NCI-H2227 (cell line): ENCODE results near the gene CCDC3.
"Not testable (repeated sequence)": the region's sequence is repeated elsewhere in the genome, so short reads cannot be mapped to it uniquely, and the experiment has no call there.

Source experiments
- DNase-seq: peaks from one replicate; lab custom pipeline; 2025; ENCODE audit not compliant: unreplicated experiment; lab: John Stamatoyannopoulos, UW

Gene CCDC3

DNA sequence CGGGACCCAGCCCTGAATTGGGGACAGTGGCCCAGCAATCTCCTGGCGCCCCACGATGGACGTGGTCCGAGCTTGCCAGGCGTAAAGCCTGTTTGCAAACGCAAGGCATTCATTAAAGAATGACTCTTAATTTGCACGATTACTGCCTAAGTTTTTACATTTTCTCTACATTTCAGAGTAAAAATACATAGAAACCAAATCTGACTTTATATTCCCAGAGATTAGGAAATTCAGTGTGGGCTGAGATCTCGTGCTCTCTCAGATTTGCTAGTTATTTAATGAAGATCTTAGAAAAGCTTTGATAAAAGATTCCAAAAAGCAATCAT lies 337 bp upstream of the CCDC3 start:
- no peak for DNase-seq

- no peak for DNase-seq
Measured at GRCh38 chr10:13000431-13000830, 1.1 kb downstream of the CCDC3 start.

DNA sequence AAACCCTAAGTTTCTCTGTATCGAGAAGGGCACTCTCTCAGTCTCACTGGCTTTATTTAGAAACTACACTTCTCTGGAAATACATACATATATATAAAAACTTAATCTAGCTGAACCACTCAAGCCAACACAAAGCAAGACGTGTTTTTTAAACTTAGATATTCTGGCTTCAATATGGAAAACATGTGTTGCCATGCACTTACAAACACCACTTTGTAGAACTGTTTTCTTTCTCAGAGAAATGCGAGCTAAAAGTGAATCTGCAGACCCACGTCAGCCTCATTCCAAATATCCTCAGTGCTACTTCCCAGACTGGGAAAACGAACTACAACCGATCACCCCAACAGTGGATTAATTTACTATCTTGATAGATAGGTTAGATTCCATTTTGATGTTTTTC lies 1.7 kb downstream of the CCDC3 start:
- no peak for DNase-seq

GRCh38 chr10:12995425-12995861 lies 6.1 kb downstream of the CCDC3 start:
- no peak for DNase-seq

DNA sequence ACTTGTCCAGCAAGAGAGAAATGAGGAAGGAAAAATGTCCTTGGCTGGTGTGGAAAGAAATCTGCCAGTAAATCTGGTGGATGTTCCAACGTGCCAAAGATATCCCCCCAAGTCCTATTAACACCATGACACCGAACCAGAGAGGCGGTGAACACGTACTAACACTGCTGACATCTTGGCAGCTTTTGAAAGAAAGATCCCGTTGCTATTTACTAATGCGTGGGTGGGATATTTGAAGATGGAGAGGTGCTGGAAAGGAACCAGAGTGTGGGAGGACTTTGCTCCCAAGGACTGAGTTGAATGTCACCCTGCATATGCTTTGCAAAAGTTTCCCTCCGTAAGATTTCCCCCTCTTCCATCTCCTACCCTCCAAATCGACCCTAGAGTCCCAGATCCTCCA lies 7.9 kb downstream of the CCDC3 start:
- DNase-seq, result no peak

- DNase-seq, result no peak
Measured at GRCh38 chr10:12985347-12985746, 16.2 kb downstream of the CCDC3 start.

DNA sequence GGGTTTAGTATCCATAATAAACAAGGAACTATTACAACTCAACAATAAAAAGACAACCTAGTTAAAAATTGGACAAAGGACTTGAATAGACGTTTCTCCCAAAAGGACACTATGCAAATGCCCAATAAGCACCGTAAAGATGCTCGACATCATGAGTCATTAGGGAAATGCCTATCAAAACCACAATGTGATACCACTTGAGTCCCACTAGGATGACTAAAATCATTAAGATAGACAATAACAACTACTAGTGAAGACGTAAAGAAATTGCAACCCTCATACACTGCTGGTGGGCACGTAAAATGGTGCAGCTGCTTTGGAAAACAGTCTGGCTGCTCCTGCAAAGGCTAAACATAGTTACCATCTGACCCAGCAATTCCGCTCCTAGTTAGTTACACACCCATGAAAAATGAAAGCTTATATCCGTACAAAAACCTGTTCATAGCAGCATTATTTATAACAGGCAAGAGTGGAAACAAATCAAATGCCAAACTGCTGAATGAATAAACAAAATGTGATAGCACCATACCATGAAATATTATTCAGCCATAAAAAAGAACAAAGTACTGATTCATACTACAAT lies 17.3 kb downstream of the CCDC3 start:
- DNase-seq, result no peak

GRCh38 chr10:12983568-12983967 lies 17.9 kb downstream of the CCDC3 start:
- not testable (repeated sequence) for DNase-seq

DNA sequence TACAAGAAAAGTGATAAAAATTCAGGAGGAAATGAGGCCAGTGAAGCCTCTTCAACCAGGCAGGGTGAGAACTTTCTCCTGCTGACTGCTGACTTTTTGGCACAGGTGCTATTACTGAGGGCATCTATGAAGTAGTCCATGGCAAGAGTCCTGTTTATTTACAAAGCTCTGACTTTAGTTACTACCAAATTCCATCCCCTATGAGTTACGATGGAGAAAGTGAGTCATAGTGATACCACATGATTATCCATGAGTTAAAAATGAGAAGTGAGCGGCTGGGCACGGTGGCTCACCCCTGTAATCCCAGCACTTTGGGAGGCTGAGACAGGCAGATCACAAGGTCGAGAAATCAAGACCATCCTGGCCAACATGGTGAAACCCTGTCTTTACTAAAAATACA lies 19.9 kb downstream of the CCDC3 start:
- no peak for DNase-seq

- no peak for DNase-seq
Measured at GRCh38 chr10:12980713-12981306, 20.7 kb downstream of the CCDC3 start.

GRCh38 chr10:12980102-12980661 lies 21.3 kb downstream of the CCDC3 start:
- DNase-seq, result no peak

GRCh38 chr10:12978891-12979290 lies 22.6 kb downstream of the CCDC3 start:
- no peak for DNase-seq

GRCh38 chr10:12975906-12976305 lies 25.6 kb downstream of the CCDC3 start:
- no peak for DNase-seq

GRCh38 chr10:12975266-12975665 lies 26.2 kb downstream of the CCDC3 start:
- no peak for DNase-seq

GRCh38 chr10:12974491-12975199 lies 26.9 kb downstream of the CCDC3 start:
- DNase-seq, result no peak

GRCh38 chr10:12974078-12974477 lies 27.4 kb downstream of the CCDC3 start:
- no peak for DNase-seq

DNA sequence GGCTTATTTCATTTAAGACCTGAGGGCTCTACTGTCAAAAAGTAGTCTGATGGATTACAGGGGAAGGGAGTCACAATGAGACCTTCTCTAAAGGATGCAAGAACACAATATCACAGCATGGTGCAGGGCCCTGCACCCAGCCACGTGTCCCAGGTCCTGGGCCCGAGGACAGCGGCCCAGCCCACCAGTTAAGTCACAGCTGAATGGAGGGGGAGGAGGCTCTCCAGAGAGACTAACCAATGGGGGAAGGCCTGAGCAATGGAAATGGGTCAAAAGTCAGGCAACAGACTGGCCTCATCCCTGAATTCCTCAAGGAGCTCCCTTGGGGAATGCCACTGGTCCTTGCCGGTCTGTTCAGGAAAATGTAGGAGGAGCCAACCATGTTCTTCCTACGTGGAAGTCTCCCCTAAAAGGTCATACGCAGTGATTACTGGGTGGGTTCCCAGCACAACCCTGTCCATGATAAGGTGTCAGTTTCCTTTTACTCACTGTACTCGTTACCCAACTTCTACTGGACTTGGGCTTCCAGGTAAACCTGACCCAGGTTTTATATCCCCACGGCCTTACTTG lies 28.3 kb downstream of the CCDC3 start:
- DNase-seq, result no peak

DNA sequence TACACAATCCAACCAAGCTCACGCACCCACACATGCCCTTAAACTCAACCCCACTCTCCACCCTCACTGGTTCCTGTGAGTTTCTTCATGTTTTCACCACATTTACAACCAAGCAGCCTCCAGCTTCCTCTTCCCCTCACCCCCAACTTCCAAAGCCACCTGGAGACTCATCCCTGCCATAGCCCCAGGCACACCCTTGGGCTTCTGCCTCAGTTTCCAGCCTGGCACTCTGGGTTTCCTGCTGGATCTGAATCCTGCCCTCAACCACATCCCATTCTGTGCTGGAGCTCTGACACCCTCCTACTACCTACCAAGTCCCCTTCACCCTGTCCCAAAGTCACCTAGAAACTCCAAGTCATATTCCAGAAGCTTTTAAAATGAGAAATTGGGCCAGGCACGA lies 29.4 kb downstream of the CCDC3 start:
- no peak for DNase-seq

DNA sequence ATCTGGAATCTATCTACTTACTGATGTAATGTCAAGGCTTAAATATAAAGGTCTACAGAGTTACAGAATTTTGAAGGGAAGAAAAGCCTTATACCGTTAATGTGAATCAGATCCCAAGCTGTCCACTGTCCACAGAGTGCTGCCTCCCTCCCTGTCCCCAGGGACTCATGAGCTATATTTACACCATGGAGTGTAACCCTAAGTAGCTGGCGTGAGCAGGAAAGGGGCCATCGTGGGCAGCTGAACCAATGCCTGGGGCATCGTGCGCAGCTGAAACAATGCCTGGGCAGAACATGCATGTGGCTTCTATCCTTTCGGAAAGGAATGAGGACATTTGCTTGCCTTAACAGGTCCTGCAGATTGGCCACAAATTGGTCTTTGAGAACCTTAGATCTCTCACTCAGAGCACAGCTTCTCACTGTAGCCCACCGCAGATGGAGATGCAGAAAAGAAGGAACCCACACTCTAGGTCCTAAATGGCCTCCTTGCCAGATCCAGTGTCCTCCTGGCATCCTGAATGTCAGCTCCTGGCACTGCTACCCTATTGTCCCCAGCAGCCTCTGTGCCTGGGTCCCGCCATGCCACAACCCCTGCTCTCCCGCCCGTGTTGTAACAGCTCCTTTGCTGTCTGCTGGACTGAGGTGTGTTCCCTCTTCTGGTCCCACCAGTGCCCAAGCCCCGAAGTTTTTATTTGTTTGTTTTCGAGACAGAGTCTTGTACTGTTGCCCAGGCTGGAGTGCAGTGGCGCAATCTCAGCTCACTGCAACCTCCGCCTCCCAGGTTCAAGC lies 30.3 kb downstream of the CCDC3 start:
- no peak for DNase-seq

- DNase-seq, result no peak
Measured at GRCh38 chr10:12969951-12970350, 31.6 kb downstream of the CCDC3 start.

GRCh38 chr10:12966067-12966466 lies 35.4 kb downstream of the CCDC3 start:
- no peak for DNase-seq
